ENCODE data around the gene PRDM10. TPM values are rescaled to one million over a fixed set of nuclear protein-coding genes. Genes with fewer than 3 reads are reported as not detected.

The PRDM10 gene
- total RNA-seq (1 to 10 TPM; 6.8 to 6.9 TPM), polyA plus RNA-seq (ENCODE audit: insufficient read length in 2 of 2) (10 to 100 TPM; 10.0 to 10.8 TPM)
- long read RNA-seq, donor 1 = 0 reads
- long read RNA-seq, donor 2 = 0 reads
- long read RNA-seq, donor 3 = 0 reads
- long read RNA-seq, donor 4 = 0 reads

- H3K4me3 ChIP-seq (ENCODE audit: low read depth, low read length) = peak within 1 kb of the TSS; percentile 71
- DNase-seq (ENCODE audit: low read depth in 4 of 6, low spot score in 6 of 6) = peak; percentile 89 to 98 (median 95)
- 0% methylated on average over 20 of the region's 33 CpGs for WGBS (ENCODE audit: insufficient coverage)
Measured at GRCh38 chr11:130002352-130002845, at the start of gene PRDM10. TSS of gene PRDM10 (minus strand) at chr11:130002835. CDS start at chr11:129960964, 41,871 bp downstream.

GRCh38 chr11:130051082-130051481 is 48.4 kb upstream of the PRDM10 start:
- no peaks in the 10 kb centered on the region for H3K36me3 ChIP-seq (ENCODE audit: control insufficient read depth, insufficient read depth, low read length)
- H3K4me3 ChIP-seq (ENCODE audit: low read depth, low read length) = no peak overlapping the region
- no peaks in the 10 kb centered on the region for H3K9me3 ChIP-seq (ENCODE audit: control insufficient read depth, insufficient read depth, low read length)
- WGBS (ENCODE audit: insufficient coverage) = no CpG with 5 or more reads among the region's 1 CpG
- H3K4me1 ChIP-seq (ENCODE audit: control insufficient read depth, insufficient read depth, low read length) = no peaks in the 10 kb centered on the region
- DNase-seq (ENCODE audit: low read depth in 4 of 6, low spot score in 6 of 6) = no peak
- H3K27ac ChIP-seq (ENCODE audit: low read depth, low read length) = no peak overlapping the region
- H3K27me3 ChIP-seq (ENCODE audit: control insufficient read depth, insufficient read depth, low read length) = no peaks in the 10 kb centered on the region

More at GRCh38 chr11:130002352-130002845, at the start of gene PRDM10:
- Histone ChIP-seq H3K36me3 (ENCODE audit: control insufficient read depth, insufficient read depth, low read length) (no peaks in the 10 kb centered on the region), H3K27ac (ENCODE audit: low read depth, low read length) (peak within 1 kb of the TSS; percentile 100), H3K27me3 (ENCODE audit: control insufficient read depth, insufficient read depth, low read length) (no peaks in the 10 kb centered on the region), H3K4me1 (ENCODE audit: control insufficient read depth, insufficient read depth, low read length) (peaks cover 16% of the 10 kb centered on the region), H3K9me3 (ENCODE audit: control insufficient read depth, insufficient read depth, low read length) (no peaks in the 10 kb centered on the region)

- WGBS (ENCODE audit: insufficient coverage) = 20% methylated on average over 1 of the region's 2 CpGs
- no peak overlapping the region for H3K27ac ChIP-seq (ENCODE audit: low read depth, low read length)
- H3K36me3 ChIP-seq (ENCODE audit: control insufficient read depth, insufficient read depth, low read length) = no peaks in the 10 kb centered on the region
- H3K4me3 ChIP-seq (ENCODE audit: low read depth, low read length) = no peak overlapping the region
- peak in 1 of 6 donors; percentile 45 for DNase-seq (ENCODE audit: low read depth in 4 of 6, low spot score in 6 of 6)
- H3K27me3 ChIP-seq (ENCODE audit: control insufficient read depth, insufficient read depth, low read length) = no peaks in the 10 kb centered on the region
- no peaks in the 10 kb centered on the region for H3K4me1 ChIP-seq (ENCODE audit: control insufficient read depth, insufficient read depth, low read length)
- no peaks in the 10 kb centered on the region for H3K9me3 ChIP-seq (ENCODE audit: control insufficient read depth, insufficient read depth, low read length)
Measured at GRCh38 chr11:130050257-130050656, 47.6 kb upstream of the PRDM10 start.

GRCh38 chr11:130049328-130049771 is 46.7 kb upstream of the PRDM10 start:
- no peak overlapping the region for H3K27ac ChIP-seq (ENCODE audit: low read depth, low read length)
- DNase-seq (ENCODE audit: low read depth in 4 of 6, low spot score in 6 of 6) = no peak
- no peaks in the 10 kb centered on the region for H3K36me3 ChIP-seq (ENCODE audit: control insufficient read depth, insufficient read depth, low read length)
- no peaks in the 10 kb centered on the region for H3K9me3 ChIP-seq (ENCODE audit: control insufficient read depth, insufficient read depth, low read length)
- H3K4me3 ChIP-seq (ENCODE audit: low read depth, low read length) = no peak overlapping the region
- H3K27me3 ChIP-seq (ENCODE audit: control insufficient read depth, insufficient read depth, low read length) = no peaks in the 10 kb centered on the region
- 100% methylated on average over 1 of the region's 1 CpG for WGBS (ENCODE audit: insufficient coverage)
- no peaks in the 10 kb centered on the region for H3K4me1 ChIP-seq (ENCODE audit: control insufficient read depth, insufficient read depth, low read length)

GRCh38 chr11:130047141-130047540 is 44.5 kb upstream of the PRDM10 start:
- Histone ChIP-seq H3K36me3 (ENCODE audit: control insufficient read depth, insufficient read depth, low read length) (no peaks in the 10 kb centered on the region), H3K27me3 (ENCODE audit: control insufficient read depth, insufficient read depth, low read length) (no peaks in the 10 kb centered on the region), H3K4me3 (ENCODE audit: low read depth, low read length) (no peak overlapping the region), H3K9me3 (ENCODE audit: control insufficient read depth, insufficient read depth, low read length) (no peaks in the 10 kb centered on the region), H3K27ac (ENCODE audit: low read depth, low read length) (no peak overlapping the region), H3K4me1 (ENCODE audit: control insufficient read depth, insufficient read depth, low read length) (no peaks in the 10 kb centered on the region)
- WGBS (ENCODE audit: insufficient coverage) = no CpG with 5 or more reads among the region's 1 CpG
- no peak for DNase-seq (ENCODE audit: low read depth in 4 of 6, low spot score in 6 of 6)

GRCh38 chr11:130043575-130043974 is 40.9 kb upstream of the PRDM10 start:
- Histone ChIP-seq H3K9me3 (ENCODE audit: control insufficient read depth, insufficient read depth, low read length) (no peaks in the 10 kb centered on the region), H3K27ac (ENCODE audit: low read depth, low read length) (no peak overlapping the region), H3K27me3 (ENCODE audit: control insufficient read depth, insufficient read depth, low read length) (no peaks in the 10 kb centered on the region), H3K36me3 (ENCODE audit: control insufficient read depth, insufficient read depth, low read length) (peaks cover 2% of the 10 kb centered on the region), H3K4me3 (ENCODE audit: low read depth, low read length) (no peak overlapping the region), H3K4me1 (ENCODE audit: control insufficient read depth, insufficient read depth, low read length) (no peaks in the 10 kb centered on the region)
- 93% methylated on average over 5 of the region's 5 CpGs for WGBS (ENCODE audit: insufficient coverage)
- no peak for DNase-seq (ENCODE audit: low read depth in 4 of 6, low spot score in 6 of 6)

GRCh38 chr11:130042093-130042591 is 39.5 kb upstream of the PRDM10 start:
- WGBS (ENCODE audit: insufficient coverage) = 90% methylated on average over 16 of the region's 16 CpGs
- Histone ChIP-seq H3K27me3 (ENCODE audit: control insufficient read depth, insufficient read depth, low read length) (no peaks in the 10 kb centered on the region), H3K27ac (ENCODE audit: low read depth, low read length) (no peak overlapping the region), H3K36me3 (ENCODE audit: control insufficient read depth, insufficient read depth, low read length) (peaks cover 2% of the 10 kb centered on the region), H3K9me3 (ENCODE audit: control insufficient read depth, insufficient read depth, low read length) (no peaks in the 10 kb centered on the region), H3K4me3 (ENCODE audit: low read depth, low read length) (no peak overlapping the region), H3K4me1 (ENCODE audit: control insufficient read depth, insufficient read depth, low read length) (no peaks in the 10 kb centered on the region)
- DNase-seq (ENCODE audit: low read depth in 4 of 6, low spot score in 6 of 6) = no peak

- H3K36me3 ChIP-seq (ENCODE audit: control insufficient read depth, insufficient read depth, low read length) = peaks cover 2% of the 10 kb centered on the region
- H3K27ac ChIP-seq (ENCODE audit: low read depth, low read length) = no peak overlapping the region
- no peaks in the 10 kb centered on the region for H3K27me3 ChIP-seq (ENCODE audit: control insufficient read depth, insufficient read depth, low read length)
- no peaks in the 10 kb centered on the region for H3K4me1 ChIP-seq (ENCODE audit: control insufficient read depth, insufficient read depth, low read length)
- no peak for DNase-seq (ENCODE audit: low read depth in 4 of 6, low spot score in 6 of 6)
- H3K4me3 ChIP-seq (ENCODE audit: low read depth, low read length) = no peak overlapping the region
- H3K9me3 ChIP-seq (ENCODE audit: control insufficient read depth, insufficient read depth, low read length) = no peaks in the 10 kb centered on the region
- WGBS (ENCODE audit: insufficient coverage) = 88% methylated on average over 48 of the region's 49 CpGs
Measured at GRCh38 chr11:130040281-130040940, 37.8 kb upstream of the PRDM10 start.

- Histone ChIP-seq H3K36me3 (ENCODE audit: control insufficient read depth, insufficient read depth, low read length) (peaks cover 2% of the 10 kb centered on the region), H3K27me3 (ENCODE audit: control insufficient read depth, insufficient read depth, low read length) (no peaks in the 10 kb centered on the region), H3K27ac (ENCODE audit: low read depth, low read length) (no peak overlapping the region), H3K4me1 (ENCODE audit: control insufficient read depth, insufficient read depth, low read length) (no peaks in the 10 kb centered on the region), H3K9me3 (ENCODE audit: control insufficient read depth, insufficient read depth, low read length) (no peaks in the 10 kb centered on the region), H3K4me3 (ENCODE audit: low read depth, low read length) (no peak overlapping the region)
- 58% methylated on average over 3 of the region's 7 CpGs for WGBS (ENCODE audit: insufficient coverage)
- DNase-seq (ENCODE audit: low read depth in 4 of 6, low spot score in 6 of 6) = peak in 1 of 6 donors; percentile 88
Measured at GRCh38 chr11:130037881-130038585, 35.4 kb upstream of the PRDM10 start.
